Fibroblast of skin of scalp (primary cell): ENCODE data around the gene SCN3B. TPM values are rescaled to one million over a fixed set of nuclear protein-coding genes. Genes with fewer than 3 reads are reported as not detected.
"Not testable (repeated sequence)": the region's sequence is repeated elsewhere in the genome, so short reads cannot be mapped to it uniquely, and the experiment has no call there.

Experiments used
- DNase-seq: peaks from one replicate; pipeline ENCODE4 v3.0.0-alpha.2; 2013
- polyA plus RNA-seq, 2 experiments: library from polyadenylated mRNA; unstranded; fragments of 120-200 nt; gene quantifications; one replicate each; pipeline ENCODE4 v1.2.1, GENCODE V29; 2013; ENCODE audit not compliant: insufficient read length in 2 of 2

SCN3B gene
- polyA plus RNA-seq (2013, experiment 1 of 2; ENCODE audit: insufficient read length) = 0.34 TPM
- polyA plus RNA-seq (2013, experiment 2 of 2; ENCODE audit: insufficient read length) = 1.1 TPM

GRCh38 chr11:123654566-123655081 lies at the start of gene SCN3B:
Gene SCN3B (minus strand): TSS chr11:123654624. CDS start chr11:123653801, 823 bp downstream.
- DNase-seq = peak; percentile 58

DNA sequence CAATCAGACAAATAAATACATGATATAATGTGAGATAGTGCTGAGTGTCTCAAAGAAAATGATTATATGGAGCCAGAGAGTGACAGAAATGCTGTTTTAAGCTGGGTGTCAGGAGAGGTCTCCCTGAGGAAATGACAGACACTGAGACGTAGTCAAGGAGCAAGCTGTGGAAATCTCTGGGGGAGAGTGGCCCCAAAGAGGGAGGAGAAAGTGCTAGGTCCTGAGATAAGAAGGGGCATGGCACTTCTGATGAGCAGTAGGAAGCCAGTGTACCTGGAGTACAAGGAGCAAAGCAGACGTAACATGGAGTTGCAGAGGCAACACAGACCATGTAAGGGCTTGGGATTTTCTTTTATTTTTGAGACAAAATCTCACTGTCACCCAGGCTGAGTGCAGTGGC lies 48.3 kb upstream of the SCN3B start:
- DNase-seq = no peak

GRCh38 chr11:123702139-123702538 lies 47.7 kb upstream of the SCN3B start:
- peak; percentile 23 for DNase-seq

GRCh38 chr11:123700772-123701171 lies 46.3 kb upstream of the SCN3B start:
- no peak for DNase-seq

DNA sequence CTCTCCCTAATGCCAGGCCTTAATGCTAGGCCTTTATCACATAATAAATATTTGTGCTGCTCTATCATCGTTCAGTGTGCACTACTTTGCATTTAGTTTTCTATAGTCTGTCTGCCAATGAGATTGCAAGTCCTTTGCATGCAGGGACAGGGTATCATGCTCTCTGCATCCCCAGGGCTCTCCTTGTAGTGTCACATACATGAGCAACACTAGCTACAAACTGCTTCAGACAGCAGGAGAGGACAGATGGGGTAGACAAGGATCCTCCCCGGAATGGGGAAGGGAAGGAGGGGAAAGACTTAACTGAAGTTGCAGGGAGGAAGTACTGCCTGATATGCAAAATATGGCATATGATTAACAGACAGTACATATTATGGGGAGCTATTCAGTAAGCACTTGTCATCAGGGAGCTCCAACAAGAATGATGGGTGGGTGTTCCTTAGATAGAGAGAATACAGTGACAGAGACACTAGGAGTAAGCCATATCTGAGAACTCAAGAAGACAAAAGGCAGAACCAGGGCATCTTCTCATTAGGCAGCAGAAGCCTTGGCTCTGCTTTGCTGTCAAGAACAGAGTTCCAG lies 44.2 kb upstream of the SCN3B start:
- DNase-seq = no peak

DNA sequence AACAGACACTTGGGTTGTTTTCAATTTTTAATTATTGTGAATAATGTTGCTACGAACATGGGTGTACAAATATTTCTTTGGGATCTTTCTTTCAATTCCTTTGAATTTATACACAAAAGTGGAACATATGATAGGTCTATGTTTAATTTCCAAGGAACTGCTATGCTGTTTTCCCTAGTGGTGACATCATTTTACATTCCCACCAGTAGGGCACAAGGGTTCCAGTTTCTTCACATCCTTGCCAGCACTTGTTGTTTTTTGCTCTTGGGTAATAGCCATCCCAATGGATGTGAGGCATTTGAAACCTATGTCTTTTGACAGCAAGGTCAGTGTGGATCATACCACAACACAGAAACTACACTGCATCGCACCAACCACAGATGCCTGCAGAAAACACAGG lies 41.8 kb upstream of the SCN3B start:
- DNase-seq = peak; percentile 3

DNA sequence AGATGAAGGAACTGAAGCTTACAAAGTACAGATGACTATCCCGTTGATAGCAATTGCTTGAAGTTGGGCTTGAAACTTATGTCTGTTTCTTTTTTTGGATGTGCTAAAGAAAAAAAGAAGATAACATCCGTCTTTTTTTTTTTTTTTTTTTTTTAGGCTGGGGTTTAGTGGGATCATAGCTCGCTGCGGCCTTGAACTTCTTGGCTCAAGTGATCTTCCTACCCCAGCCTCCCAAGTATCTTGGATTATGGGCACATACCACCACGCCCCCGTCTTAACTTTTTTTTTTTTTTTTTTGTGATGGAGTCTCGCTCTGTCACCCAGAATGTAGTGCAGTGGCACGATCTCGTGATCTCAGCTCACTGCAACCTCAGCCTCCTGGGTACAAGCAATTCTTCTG lies 40.8 kb upstream of the SCN3B start:
- DNase-seq = no peak

- DNase-seq = peak; percentile 4
Observed at GRCh38 chr11:123694551-123694950, 40.1 kb upstream of the SCN3B start.

GRCh38 chr11:123692961-123693360 lies 38.5 kb upstream of the SCN3B start:
- DNase-seq = no peak

DNA sequence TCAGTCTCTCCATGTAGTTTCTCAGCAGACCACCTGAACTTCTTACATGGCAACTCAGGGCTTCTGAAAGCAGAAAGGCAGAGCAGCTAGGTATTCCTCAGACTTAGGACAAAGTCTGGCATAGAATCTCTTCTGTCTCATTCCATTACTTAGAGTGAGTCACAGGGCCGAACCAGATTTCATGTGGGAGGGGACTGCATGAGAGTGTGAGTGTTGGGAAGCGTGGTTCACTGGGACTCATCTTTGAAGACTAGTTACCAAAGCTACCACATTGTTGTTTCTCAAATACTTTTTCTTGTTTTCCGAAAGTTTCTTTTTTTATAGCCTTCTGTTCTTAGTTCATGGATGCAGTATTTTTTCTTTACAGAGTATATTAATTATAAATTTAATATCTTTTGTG lies 36.1 kb upstream of the SCN3B start:
- peak; percentile 13 for DNase-seq

DNA sequence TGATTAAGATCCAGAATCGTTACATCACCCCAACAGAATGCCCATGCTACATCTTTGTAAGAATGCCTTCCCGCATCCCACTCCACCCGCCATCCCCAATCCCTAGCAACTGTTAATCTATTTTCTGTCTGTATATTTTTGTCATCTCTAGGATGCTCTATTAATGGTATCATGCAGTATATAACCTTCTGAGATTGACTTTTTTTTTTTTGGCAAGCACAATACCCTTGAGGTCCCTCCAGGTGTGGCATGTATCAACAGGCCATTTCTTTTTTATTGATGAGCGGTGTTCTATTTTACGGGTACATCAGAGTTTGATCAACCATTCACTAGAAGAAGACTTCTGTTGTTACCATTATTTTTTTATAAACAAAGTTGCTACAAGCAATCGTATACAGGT lies 30.2 kb upstream of the SCN3B start:
- DNase-seq = no peak

GRCh38 chr11:123683428-123684170 lies 29.2 kb upstream of the SCN3B start:
- no peak for DNase-seq

DNA sequence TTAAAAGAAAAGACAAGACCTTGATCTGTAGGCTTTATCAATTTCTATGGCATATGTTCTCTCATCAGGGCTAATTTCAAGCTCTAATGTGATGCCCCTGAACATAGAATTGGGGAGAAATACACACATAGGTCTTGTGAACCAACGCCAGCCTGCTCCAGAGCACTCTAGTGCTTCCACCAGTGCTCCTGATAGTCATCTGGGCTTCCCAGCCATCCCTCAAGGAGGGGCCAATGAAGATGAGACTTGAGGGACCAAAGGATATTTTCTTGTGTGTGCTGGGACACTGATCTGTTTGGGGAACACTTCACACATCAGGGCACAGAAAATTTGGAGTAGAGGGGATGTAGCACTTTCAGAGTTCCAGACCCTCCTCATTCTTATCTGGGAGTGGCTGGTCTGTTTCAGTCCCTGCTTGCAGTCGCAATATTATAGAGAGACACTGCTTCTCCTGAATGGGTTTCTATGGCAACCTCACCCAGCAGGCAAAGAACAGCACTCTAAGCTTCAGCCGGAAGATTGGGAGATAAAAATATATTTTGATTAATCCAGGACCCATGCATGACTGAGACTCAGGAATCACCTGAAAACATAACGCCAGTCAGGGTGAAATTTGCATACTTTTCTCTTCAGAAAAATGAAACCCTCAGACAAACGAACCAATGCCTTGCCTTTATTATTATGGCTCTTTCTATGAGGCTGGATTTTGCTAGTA lies 28.4 kb upstream of the SCN3B start:
- no peak for DNase-seq

- no peak for DNase-seq
Observed at GRCh38 chr11:123681030-123681429, 26.6 kb upstream of the SCN3B start.

DNA sequence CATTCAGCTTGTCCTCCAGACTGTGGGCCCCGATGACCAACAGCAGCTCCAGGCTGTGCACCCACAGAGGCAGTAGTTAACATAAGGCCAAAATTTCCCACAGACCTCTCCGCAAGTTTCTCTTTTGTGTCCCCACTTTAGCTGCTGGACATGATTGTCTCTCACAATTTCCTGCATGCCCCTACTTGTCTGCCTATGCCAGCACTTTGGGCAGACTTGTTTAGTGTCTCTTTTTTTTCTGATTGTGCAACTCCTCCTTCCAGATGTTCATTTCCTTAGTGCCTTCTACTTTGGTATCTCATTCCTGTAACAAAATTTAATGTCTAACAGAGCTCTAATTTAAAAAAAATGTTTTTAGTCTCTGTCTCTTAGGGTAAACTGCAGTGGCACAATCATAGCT lies 23.8 kb upstream of the SCN3B start:
- no peak for DNase-seq

DNA sequence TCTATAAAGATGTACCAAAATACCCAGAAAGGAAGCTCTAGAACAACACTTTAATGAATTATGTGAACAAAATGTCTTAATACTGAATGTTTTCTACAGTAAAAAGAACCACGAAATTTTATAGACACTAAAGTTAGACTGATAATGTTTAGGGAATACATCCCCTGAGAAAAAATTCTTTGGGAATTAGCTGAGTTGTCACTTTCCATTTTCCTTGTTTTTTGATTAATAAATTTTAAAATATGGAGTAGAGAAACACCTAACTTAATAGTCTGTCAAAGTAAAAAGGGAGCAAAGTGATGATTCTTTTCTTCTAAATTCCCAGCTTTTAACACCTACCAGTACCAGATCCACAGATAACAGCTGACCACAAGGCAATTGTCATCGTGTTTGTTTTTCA lies 23.1 kb upstream of the SCN3B start:
- DNase-seq = no peak

DNA sequence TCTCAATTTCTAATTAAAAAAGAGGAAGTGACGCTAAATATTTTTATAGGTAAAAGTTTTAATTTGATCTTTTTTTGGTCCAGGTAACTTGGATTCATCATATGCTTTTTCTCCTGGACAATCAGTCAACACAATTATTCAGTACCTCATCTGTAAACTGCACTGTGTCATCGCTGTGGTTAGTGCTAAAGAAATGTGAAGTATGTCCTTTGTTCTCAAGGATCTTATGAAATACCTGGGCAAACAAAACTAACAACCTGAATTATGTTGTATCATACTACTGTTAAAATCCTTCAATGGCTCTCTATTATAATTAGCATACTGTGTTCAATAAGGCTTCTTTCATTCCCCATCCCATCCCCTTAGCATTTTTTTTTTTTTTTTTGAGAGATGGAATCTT lies 19.9 kb upstream of the SCN3B start:
- DNase-seq = no peak

DNA sequence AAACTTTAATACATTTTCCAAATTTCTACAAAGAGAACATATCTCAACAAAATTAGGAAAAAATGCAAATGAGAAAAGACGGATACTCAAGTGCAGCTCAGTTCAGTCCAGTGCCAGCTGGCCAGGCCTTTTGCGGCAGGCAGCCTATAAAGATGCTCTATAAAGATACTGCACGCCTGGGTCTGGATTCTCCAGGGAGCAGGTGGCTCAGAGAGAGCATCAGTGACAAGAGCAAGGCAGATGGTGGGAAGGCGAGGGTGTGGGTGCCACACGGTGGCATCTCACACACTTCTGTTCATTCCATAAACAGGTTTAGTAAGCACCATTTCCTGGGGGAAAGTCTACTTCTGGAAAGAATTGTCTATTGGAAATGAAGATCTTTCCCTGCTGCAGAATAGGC lies 18.1 kb upstream of the SCN3B start:
- no peak for DNase-seq

DNA sequence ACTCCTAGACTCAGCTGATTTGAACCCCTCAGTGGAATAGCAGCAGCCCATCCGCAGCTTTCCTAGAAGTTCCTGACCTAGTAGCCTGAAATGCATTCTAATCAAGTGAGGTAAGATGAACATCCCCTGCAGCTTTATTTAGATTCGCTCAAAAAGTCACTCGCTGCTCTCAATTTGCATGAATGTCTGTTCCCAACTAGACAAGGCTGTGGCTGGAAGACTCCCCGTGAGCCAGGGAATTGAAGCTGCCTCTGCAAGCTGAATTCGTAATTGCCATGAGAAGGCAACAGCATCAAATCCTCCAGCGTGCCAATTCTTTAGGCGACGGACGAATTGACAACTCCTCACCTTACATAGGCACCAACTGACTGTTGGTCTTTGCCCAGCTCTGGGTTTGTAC lies 17.1 kb upstream of the SCN3B start:
- no peak for DNase-seq

GRCh38 chr11:123670081-123670480 lies 15.7 kb upstream of the SCN3B start:
- no peak for DNase-seq

GRCh38 chr11:123665306-123665705 lies 10.9 kb upstream of the SCN3B start:
- no peak for DNase-seq

DNA sequence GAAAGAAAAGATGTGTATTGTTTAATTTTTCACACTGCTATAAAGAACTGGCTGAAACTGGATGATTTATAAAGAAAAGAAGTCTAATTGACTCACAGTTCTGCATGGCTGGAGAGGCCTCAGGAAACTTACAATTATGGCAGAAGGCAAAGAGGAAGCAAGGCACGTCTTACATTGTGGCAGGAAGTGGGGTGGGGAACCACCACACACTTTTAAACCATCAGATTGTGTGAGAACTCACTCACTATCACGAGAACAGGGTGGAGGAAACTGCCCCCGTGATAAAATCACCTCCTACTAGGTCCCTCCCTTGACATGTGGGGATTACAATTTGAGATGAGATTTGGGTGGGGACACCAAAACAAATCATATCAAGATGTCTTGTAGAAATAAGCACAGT lies 5.5 kb upstream of the SCN3B start:
- not testable (repeated sequence) for DNase-seq

GRCh38 chr11:123659311-123659710 lies 4.9 kb upstream of the SCN3B start:
- no peak for DNase-seq
